Measurements from ENCODE around the gene TARBP1.

DNA sequence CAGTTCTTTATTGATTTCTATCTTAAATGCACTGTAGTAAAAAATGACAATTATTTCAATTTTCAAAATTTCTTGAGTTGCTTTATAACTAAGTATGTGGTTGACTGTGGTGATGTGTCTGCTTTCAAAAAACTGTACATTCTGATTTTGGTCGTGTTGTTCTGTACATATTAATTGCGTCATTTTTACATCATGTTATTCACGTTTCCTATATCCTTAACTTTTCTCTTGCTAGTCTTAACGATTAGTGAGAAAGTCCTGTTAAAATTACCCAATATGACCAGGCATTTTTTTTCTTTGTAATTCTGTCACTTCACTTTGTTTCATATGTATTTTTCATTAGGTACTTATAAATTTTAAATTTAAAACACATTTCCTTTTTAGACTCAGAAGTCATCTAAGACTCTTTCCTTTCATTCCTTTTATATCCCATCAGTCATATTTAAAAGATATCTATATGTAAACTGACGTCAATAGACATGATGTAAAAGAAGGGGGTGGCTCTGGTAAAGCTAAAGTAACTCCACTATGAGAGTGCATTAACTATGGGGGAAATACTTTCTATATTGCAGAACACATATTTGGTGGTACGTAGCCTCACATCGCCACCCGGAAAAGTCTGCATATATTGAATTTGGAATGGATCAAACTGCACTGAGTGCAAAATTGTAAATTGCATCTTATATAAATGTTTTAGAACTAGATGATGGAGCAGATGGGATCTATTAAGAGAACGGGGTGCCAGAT, 106.8 kb downstream of the TARBP1 start:
- TF ChIP-seq, protein P1, sequence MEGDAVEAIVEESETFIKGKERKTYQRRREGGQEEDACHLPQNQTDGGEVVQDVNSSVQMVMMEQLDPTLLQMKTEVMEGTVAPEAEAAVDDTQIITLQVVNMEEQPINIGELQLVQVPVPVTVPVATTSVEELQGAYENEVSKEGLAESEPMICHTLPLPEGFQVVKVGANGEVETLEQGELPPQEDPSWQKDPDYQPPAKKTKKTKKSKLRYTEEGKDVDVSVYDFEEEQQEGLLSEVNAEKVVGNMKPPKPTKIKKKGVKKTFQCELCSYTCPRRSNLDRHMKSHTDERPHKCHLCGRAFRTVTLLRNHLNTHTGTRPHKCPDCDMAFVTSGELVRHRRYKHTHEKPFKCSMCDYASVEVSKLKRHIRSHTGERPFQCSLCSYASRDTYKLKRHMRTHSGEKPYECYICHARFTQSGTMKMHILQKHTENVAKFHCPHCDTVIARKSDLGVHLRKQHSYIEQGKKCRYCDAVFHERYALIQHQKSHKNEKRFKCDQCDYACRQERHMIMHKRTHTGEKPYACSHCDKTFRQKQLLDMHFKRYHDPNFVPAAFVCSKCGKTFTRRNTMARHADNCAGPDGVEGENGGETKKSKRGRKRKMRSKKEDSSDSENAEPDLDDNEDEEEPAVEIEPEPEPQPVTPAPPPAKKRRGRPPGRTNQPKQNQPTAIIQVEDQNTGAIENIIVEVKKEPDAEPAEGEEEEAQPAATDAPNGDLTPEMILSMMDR (IDR thresholded peaks at IDR 0.05): no peak
- no peak for TF ChIP-seq POLR2A (IDR thresholded peaks at IDR 0.05)

Data from testis (tissue), 2 donors.